MM.1S (cell line): ENCODE data around the gene ARMC3.
"Not testable (repeated sequence)": the region's sequence is repeated elsewhere in the genome, so short reads cannot be mapped to it uniquely, and the experiment has no call there.

ENCODE experiments used
- DNase-seq: peaks from one replicate; pipeline ENCODE4 v3.0.0-alpha.2; 2015
- H2AFZ ChIP-seq: fragments of 300-600 bp; sonication (generic); 2 replicates; pipeline ENCODE4 v1.6.0; 2016; ENCODE audit warnings: antibody characterized with exemption, low read length
- H3F3A ChIP-seq: fragments of 300-600 bp; sonication (generic); 2 replicates; pipeline ENCODE4 v1.6.1; 2016; ENCODE audit warnings: mild to moderate bottlenecking, antibody characterized with exemption, low read length, moderate library complexity, mixed read lengths; ENCODE audit not compliant: insufficient read depth
- H3K27ac ChIP-seq: fragments of 300-600 bp; sonication (generic); 2 replicates; pipeline ENCODE4 v1.5.1; 2016; ENCODE audit warnings: mild to moderate bottlenecking, low read length
- H3K27me3 ChIP-seq: fragments of 300-600 bp; sonication (generic); replicated peaks from 2 replicates; pipeline ENCODE4 v1.6.0; 2016; ENCODE audit warnings: low read length; ENCODE audit not compliant: insufficient read depth
- H3K36me3 ChIP-seq: fragments of 300-600 bp; sonication (generic); replicated peaks from 2 replicates; pipeline ENCODE4 v1.6.1; 2016; ENCODE audit warnings: mild to moderate bottlenecking, low read length, mixed read lengths; ENCODE audit not compliant: insufficient read depth
- H3K4me1 ChIP-seq: fragments of 300-600 bp; sonication (generic); 2 replicates; pipeline ENCODE4 v1.6.1; 2016; ENCODE audit warnings: low read length, mixed read lengths
- H3K4me2 ChIP-seq: fragments of 300-600 bp; sonication (generic); 2 replicates; pipeline ENCODE4 v1.6.0; 2016; ENCODE audit warnings: low read depth, low read length
- H3K4me3 ChIP-seq: fragments of 300-600 bp; sonication (generic); 2 replicates; pipeline ENCODE4 v1.5.1; 2016; ENCODE audit warnings: low read length, mixed read lengths
- H3K79me2 ChIP-seq: fragments of 300-600 bp; sonication (generic); 2 replicates; pipeline ENCODE4 v1.6.1; 2016; ENCODE audit warnings: mixed run types, low read length, mixed read lengths
- H3K9ac ChIP-seq: fragments of 300-600 bp; sonication (generic); 2 replicates; pipeline ENCODE4 v1.6.1; 2016; ENCODE audit warnings: low read length, mixed read lengths
- H3K9me2 ChIP-seq: fragments of 300-600 bp; sonication (generic); replicated peaks from 2 replicates; pipeline ENCODE4 v1.6.1; 2016; ENCODE audit warnings: mild to moderate bottlenecking, low read length, mixed read lengths; ENCODE audit not compliant: insufficient read depth
- H3K9me3 ChIP-seq: fragments of 300-600 bp; sonication (generic); replicated peaks from 2 replicates; pipeline ENCODE4 v1.6.1; 2016; ENCODE audit warnings: mild to moderate bottlenecking, low read length, mixed read lengths; ENCODE audit not compliant: insufficient read depth
- H4K20me1 ChIP-seq: fragments of 300-600 bp; sonication (generic); 2 replicates; pipeline ENCODE4 v1.6.1; 2016; ENCODE audit warnings: mild to moderate bottlenecking, low read length, moderate library complexity, mixed read lengths; ENCODE audit not compliant: insufficient read depth
- EZH2 ChIP-seq: fragments of 300-600 bp; sonication (generic); optimal IDR thresholded peaks from 2 replicates; pipeline ENCODE3; 2017; ENCODE audit warnings: low read depth, mild to moderate bottlenecking, antibody characterized with exemption, low read length, mixed read lengths
- EZH2phosphoT487 ChIP-seq: fragments of 300-600 bp; sonication (generic); IDR thresholded peaks from 2 replicates; pipeline ENCODE4 v1.6.1; 2018; ENCODE audit warnings: antibody characterized with exemption, low read length
- TF ChIP-seq, protein P1 (sequence below): fragments of 300-600 bp; sonication (generic); IDR thresholded peaks from 2 replicates; pipeline ENCODE4 v1.5.1; 2016; ENCODE audit warnings: antibody characterized with exemption, low read length, mixed read lengths

The ARMC3 gene

GRCh38 chr10:23070913-23071218, 143.0 kb downstream of the ARMC3 start:
- TF ChIP-seq, protein P1, sequence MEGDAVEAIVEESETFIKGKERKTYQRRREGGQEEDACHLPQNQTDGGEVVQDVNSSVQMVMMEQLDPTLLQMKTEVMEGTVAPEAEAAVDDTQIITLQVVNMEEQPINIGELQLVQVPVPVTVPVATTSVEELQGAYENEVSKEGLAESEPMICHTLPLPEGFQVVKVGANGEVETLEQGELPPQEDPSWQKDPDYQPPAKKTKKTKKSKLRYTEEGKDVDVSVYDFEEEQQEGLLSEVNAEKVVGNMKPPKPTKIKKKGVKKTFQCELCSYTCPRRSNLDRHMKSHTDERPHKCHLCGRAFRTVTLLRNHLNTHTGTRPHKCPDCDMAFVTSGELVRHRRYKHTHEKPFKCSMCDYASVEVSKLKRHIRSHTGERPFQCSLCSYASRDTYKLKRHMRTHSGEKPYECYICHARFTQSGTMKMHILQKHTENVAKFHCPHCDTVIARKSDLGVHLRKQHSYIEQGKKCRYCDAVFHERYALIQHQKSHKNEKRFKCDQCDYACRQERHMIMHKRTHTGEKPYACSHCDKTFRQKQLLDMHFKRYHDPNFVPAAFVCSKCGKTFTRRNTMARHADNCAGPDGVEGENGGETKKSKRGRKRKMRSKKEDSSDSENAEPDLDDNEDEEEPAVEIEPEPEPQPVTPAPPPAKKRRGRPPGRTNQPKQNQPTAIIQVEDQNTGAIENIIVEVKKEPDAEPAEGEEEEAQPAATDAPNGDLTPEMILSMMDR: no peak
- TF ChIP-seq EZH2 (no peak), EZH2phosphoT487 (no peak)
- Histone ChIP-seq H4K20me1 (no peaks in the 10 kb centered on the region), H3K9ac (no peak overlapping the region), H3K4me2 (no peak overlapping the region), H3K4me3 (no peak overlapping the region), H3K4me1 (no peaks in the 10 kb centered on the region), H3K27me3 (no peaks in the 10 kb centered on the region), H3K9me3 (no peaks in the 10 kb centered on the region), H3K9me2 (no peaks in the 10 kb centered on the region), H3K79me2 (no peaks in the 10 kb centered on the region), H3K27ac (no peak overlapping the region), H2AFZ (no peak overlapping the region), H3K36me3 (no peaks in the 10 kb centered on the region), H3F3A (no peaks in the 10 kb centered on the region)
- no peak for DNase-seq

DNA sequence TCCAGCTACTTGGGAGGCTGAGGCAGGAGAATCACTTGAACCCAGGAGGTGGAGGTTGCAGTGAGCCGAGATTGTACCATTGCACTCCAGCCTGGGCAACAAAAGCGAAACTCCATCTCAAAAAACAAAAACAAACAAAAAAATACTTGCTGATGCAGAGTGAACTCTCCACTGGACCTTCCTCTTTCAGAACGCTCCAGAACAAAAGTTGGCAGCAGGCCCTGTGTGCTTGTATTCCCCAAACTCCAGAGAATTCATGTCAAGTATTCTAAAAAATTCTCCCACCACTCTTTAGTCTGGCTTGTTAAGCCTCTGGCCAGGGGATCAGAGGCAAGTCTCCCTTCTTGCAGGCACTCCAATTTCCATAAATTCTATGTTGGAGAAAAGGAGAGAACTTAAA, 144.7 kb downstream of the ARMC3 start:
- H3K9me3 ChIP-seq, H3K27me3 ChIP-seq, DNase-seq, H3K36me3 ChIP-seq, H3K9ac ChIP-seq, H3K4me2 ChIP-seq, H3K27ac ChIP-seq, H2AFZ ChIP-seq, H3K79me2 ChIP-seq, H3K4me1 ChIP-seq, H3F3A ChIP-seq, H3K4me3 ChIP-seq, H4K20me1 ChIP-seq, H3K9me2 ChIP-seq: not testable (repeated sequence)

DNA sequence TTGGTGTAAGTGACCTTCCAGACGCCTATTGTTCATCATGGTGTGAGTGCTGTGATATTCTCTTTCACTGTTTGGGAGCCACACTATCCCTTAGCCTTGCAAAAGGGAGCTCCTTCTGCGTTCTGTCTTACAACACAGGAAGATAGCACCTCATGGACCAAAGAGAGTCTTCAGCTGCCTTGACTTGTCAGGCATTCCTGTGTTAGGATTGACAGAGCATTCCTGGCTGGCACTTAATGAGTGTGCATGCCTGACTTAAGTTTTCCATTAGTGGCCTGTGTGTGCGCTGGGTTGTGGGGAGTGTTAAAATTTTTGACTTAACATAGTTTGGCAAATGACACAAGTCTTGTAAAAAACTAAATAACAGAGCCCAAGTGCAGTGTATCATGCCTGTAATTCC, 145.7 kb downstream of the ARMC3 start:
- Histone ChIP-seq H3F3A (peaks cover 4% of the 10 kb centered on the region), H3K27ac (no peak overlapping the region), H3K27me3 (no peaks in the 10 kb centered on the region), H3K4me1 (0 out of 2 replicates have a peak, but pooled peaks cover 14% of the 10 kb centered on the region), H3K79me2 (no peaks in the 10 kb centered on the region), H3K4me2 (no peak overlapping the region), H3K9me2 (no peaks in the 10 kb centered on the region), H3K4me3 (no peak overlapping the region), H3K9ac (no peak overlapping the region), H3K9me3 (no peaks in the 10 kb centered on the region), H4K20me1 (no peaks in the 10 kb centered on the region), H3K36me3 (no peaks in the 10 kb centered on the region), H2AFZ (no peak overlapping the region)
- no peak for TF ChIP-seq EZH2phosphoT487
- TF ChIP-seq, protein P1: no peak
- no peak for TF ChIP-seq EZH2
- no peak for DNase-seq

DNA sequence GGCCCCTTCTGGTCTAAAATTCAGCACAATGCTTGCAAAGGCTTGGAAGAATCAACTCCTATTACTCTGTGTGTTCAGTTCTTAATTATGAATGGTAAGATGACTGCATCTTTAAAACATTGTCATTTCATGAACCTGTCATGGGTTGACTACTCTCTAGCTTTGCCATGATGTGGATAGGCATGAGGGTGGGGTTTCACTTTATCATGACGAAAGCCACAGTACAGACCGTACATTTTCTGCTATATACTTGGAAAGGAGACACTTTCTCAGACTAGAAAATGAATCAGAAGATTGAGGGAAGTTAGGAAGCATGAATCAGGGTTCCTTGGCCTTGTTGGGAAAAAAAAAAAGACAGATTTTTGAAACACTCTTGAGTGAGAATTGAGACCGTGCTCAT, 147.8 kb downstream of the ARMC3 start:
- no peak overlapping the region for H3K9ac ChIP-seq
- H3K4me2 ChIP-seq: no peak overlapping the region
- TF ChIP-seq, protein P1: no peak
- TF ChIP-seq EZH2 (no peak), EZH2phosphoT487 (no peak)
- no peaks in the 10 kb centered on the region for H3K79me2 ChIP-seq
- no peaks in the 10 kb centered on the region for H3K27me3 ChIP-seq
- H3F3A ChIP-seq: peaks cover 5% of the 10 kb centered on the region
- H2AFZ ChIP-seq: no peak overlapping the region
- H3K4me1 ChIP-seq: 0 out of 2 replicates have a peak, but pooled peaks cover 20% of the 10 kb centered on the region
- H3K4me3 ChIP-seq: no peak overlapping the region
- no peaks in the 10 kb centered on the region for H4K20me1 ChIP-seq
- DNase-seq: no peak
- no peaks in the 10 kb centered on the region for H3K9me2 ChIP-seq
- no peaks in the 10 kb centered on the region for H3K36me3 ChIP-seq
- H3K27ac ChIP-seq: no peak overlapping the region
- H3K9me3 ChIP-seq: no peaks in the 10 kb centered on the region
